GM23338 (cell line): Measurements from ENCODE around the gene MALSU1. TPM values are rescaled to one million over a fixed set of nuclear protein-coding genes. Genes with fewer than 3 reads are reported as not detected.

Experiments used
- ATAC-seq: fragments of 200-7000 bp; cut with Tn5 transposase; 3 replicates; pipeline ENCODE4 v1.9.1; 2020
- DNase-seq: peaks from one replicate; pipeline ENCODE4 v3.0.0-alpha.2; 2015; ENCODE audit warnings: low spot score
- H2AFZ ChIP-seq: fragments of 200-600 bp; sonication (generic); 2 replicates; pipeline ENCODE4 v1.8.0; 2016; ENCODE audit warnings: antibody characterized with exemption, mild to moderate bottlenecking, moderate library complexity
- H3F3A ChIP-seq: fragments of 200-600 bp; sonication (generic); replicated peaks from 2 replicates; pipeline ENCODE4 v1.8.0; 2017; ENCODE audit warnings: antibody characterized with exemption, mixed run types, low read depth
- H3K27ac ChIP-seq: fragments of 200-600 bp; sonication (generic); 2 replicates; pipeline ENCODE4 v1.6.1; 2016; ENCODE audit warnings: low read depth
- H3K27me3 ChIP-seq: fragments of 200-600 bp; sonication (generic); 2 replicates; pipeline ENCODE4 v1.8.0; 2016; ENCODE audit warnings: mild to moderate bottlenecking, mixed run types, moderate library complexity; ENCODE audit not compliant: insufficient read depth
- H3K36me3 ChIP-seq: fragments of 200-600 bp; sonication (generic); 2 replicates; pipeline ENCODE4 v1.8.0; 2016; ENCODE audit warnings: mild to moderate bottlenecking; ENCODE audit not compliant: insufficient read depth
- H3K4me1 ChIP-seq: fragments of 200-600 bp; sonication (generic); 2 replicates; pipeline ENCODE4 v1.8.0; 2016; ENCODE audit warnings: mild to moderate bottlenecking, moderate library complexity; ENCODE audit not compliant: insufficient read depth
- H3K4me2 ChIP-seq: fragments of 200-600 bp; sonication (generic); 2 replicates; pipeline ENCODE4 v1.7.1; 2017; ENCODE audit warnings: mixed run types
- H3K4me3 ChIP-seq: fragments of 200-600 bp; sonication (generic); 2 replicates; pipeline ENCODE4 v1.6.1; 2016; ENCODE audit warnings: mixed run types
- H3K79me2 ChIP-seq: fragments of 200-600 bp; sonication (generic); replicated peaks from 2 replicates; pipeline ENCODE4 v1.8.0; 2017; ENCODE audit warnings: mild to moderate bottlenecking; ENCODE audit not compliant: insufficient read depth
- H3K9me2 ChIP-seq: fragments of 200-600 bp; sonication (generic); 2 replicates; pipeline ENCODE4 v1.8.0; 2017; ENCODE audit not compliant: insufficient read depth
- H4K20me1 ChIP-seq: fragments of 200-600 bp; sonication (generic); replicated peaks from 2 replicates; pipeline ENCODE4 v1.8.0; 2017; ENCODE audit warnings: mild to moderate bottlenecking; ENCODE audit not compliant: insufficient read depth
- H3K27ac Mint-ChIP-seq: 2 replicates; pipeline ENCODE4 v1.8.0; 2020; ENCODE audit warnings: inconsistent platforms, mild to moderate bottlenecking, moderate library complexity, mixed read lengths
- H3K27me3 Mint-ChIP-seq: 3 replicates; pipeline ENCODE4 v1.8.0; 2022; ENCODE audit warnings: low read depth, mild to moderate bottlenecking, moderate library complexity, mixed read lengths, inconsistent platforms; ENCODE audit not compliant: insufficient read depth, poor library complexity
- H3K36me3 Mint-ChIP-seq: 3 replicates; pipeline ENCODE4 v1.8.0; 2021; ENCODE audit warnings: low read depth, mild to moderate bottlenecking, inconsistent platforms, moderate library complexity, mixed read lengths
- H3K4me1 Mint-ChIP-seq: 3 replicates; pipeline ENCODE4 v1.8.0; 2020; ENCODE audit warnings: mild to moderate bottlenecking, inconsistent platforms, mixed read lengths
- H3K4me3 Mint-ChIP-seq: 3 replicates; pipeline ENCODE4 v1.8.0; 2021; ENCODE audit warnings: moderate library complexity, mild to moderate bottlenecking, inconsistent platforms, mixed read lengths
- H3K9me3 Mint-ChIP-seq: 3 replicates; pipeline ENCODE4 v1.8.0; 2020; ENCODE audit warnings: moderate library complexity, mild to moderate bottlenecking, inconsistent platforms, mixed read lengths
- CREB1 ChIP-seq: fragments of 250-450 bp; sonication (Bioruptor Pico); IDR thresholded peaks from 2 replicates; pipeline ENCODE4 v1.5.0; 2020; ENCODE audit warnings: low read depth, mild to moderate bottlenecking, moderate library complexity
- ETS1 ChIP-seq: IDR thresholded peaks from 2 replicates; pipeline ENCODE4 v1.6.1; 2016; ENCODE audit warnings: antibody characterized with exemption
- EZH2phosphoT487 ChIP-seq: fragments of 200-600 bp; sonication (generic); IDR thresholded peaks from one replicate; pipeline ENCODE4 v1.8.1; 2018; ENCODE audit warnings: antibody characterized with exemption; ENCODE audit not compliant: unreplicated experiment
- POLR2AphosphoS5 ChIP-seq: IDR thresholded peaks from 2 replicates; pipeline ENCODE4 v1.6.1; 2016; ENCODE audit warnings: antibody characterized with exemption, low read depth
- STAT1 ChIP-seq: IDR thresholded peaks from one replicate; pipeline ENCODE4 v1.6.1; 2016; ENCODE audit warnings: antibody characterized with exemption; ENCODE audit not compliant: unreplicated experiment
- ZNF114 ChIP-seq: fragments of 250-450 bp; sonication (Bioruptor Pico); IDR thresholded peaks from 2 replicates; pipeline ENCODE4 v1.5.0; 2020; ENCODE audit warnings: mild to moderate bottlenecking, moderate library complexity
- ZNF462 ChIP-seq: fragments of 250-450 bp; sonication (Bioruptor Pico); IDR thresholded peaks from 2 replicates; pipeline ENCODE4 v1.5.0; 2020; ENCODE audit warnings: mild to moderate bottlenecking, moderate library complexity
- polyA plus RNA-seq: library from polyadenylated mRNA; unstranded; fragments of >200 nt; fragmentation: Nextera tagmentation; extraction: Ambion mirVana; gene quantifications from 2 replicates; pipeline ENCODE4 v1.2.1, GENCODE V29; 2016
- total RNA-seq: library from RNA; depleted of rRNA; stranded (reverse); fragments of >200 nt; shearing (Covaris generic); gene quantifications from 2 replicates; pipeline ENCODE4 v1.2.3, GENCODE V29; 2014

MALSU1 gene
- total and polyA plus RNA-seq, 2 experiments from 2014 or later = 96.8 to 209 TPM

- TF ChIP-seq ZNF462 (CRISPR knock-in tag) = no peak
Measured at GRCh38 chr7:23294549-23295400, 4.4 kb upstream of the MALSU1 start (continued).

GRCh38 chr7:23295401-23295697 is 3.8 kb upstream of the MALSU1 start:
- Histone ChIP-seq H3K79me2 (peaks cover 10% of the 10 kb centered on the region), H3K9me2 (no peaks in the 10 kb centered on the region), H4K20me1 (peaks cover 7% of the 10 kb centered on the region; the same call in 1 of the 2 replicates), H2AFZ (no peak overlapping the region), H3K4me2 (no peak overlapping the region), H3K4me3 (no peak overlapping the region), H3F3A (no peaks in the 10 kb centered on the region), H3K36me3 (no peaks in the 10 kb centered on the region), H3K27ac (no peak overlapping the region), H3K4me1 (peaks cover 15% of the 10 kb centered on the region), H3K27me3 (no peaks in the 10 kb centered on the region)
- Mint-ChIP-seq H3K4me1 (peaks cover 20% of the 10 kb centered on the region; the same call in 2 of the 3 replicates), H3K27me3 (peaks cover 7% of the 10 kb centered on the region), H3K27ac (no peak overlapping the region), H3K9me3 (no peaks in the 10 kb centered on the region), H3K36me3 (no peaks in the 10 kb centered on the region; the same call in 2 of the 3 replicates), H3K4me3 (no peak overlapping the region)
- no peak for ATAC-seq
- TF ChIP-seq STAT1 (no peak), POLR2AphosphoS5 (no peak), ZNF462 (CRISPR knock-in tag) (no peak), ETS1 (no peak), ZNF114 (CRISPR knock-in tag) (no peak), CREB1 (CRISPR knock-in tag) (no peak), EZH2phosphoT487 (no peak)
- no peak for DNase-seq
